ENCODE measurements around the gene GTPBP6. TPM values are rescaled to one million over a fixed set of nuclear protein-coding genes. Genes with fewer than 3 reads are reported as not detected.

The GTPBP6 gene
- polyA plus RNA-seq, 1 of the 3 experiments (the other 2 are of a cell fraction) = 47.3 TPM

GRCh38 chrX:292900-293897 lies 25.4 kb downstream of the GTPBP6 start:
- no peaks in the 10 kb centered on the region for H3K4me1 ChIP-seq (ENCODE audit: control insufficient read depth in 1 of 2, insufficient read depth in 2 of 2, low read depth in 1 of 2, low read length in 1 of 2)
- no peaks in the 10 kb centered on the region for H4K20me1 ChIP-seq (ENCODE audit: insufficient read depth)
- no peak overlapping the region for H3K4me3 ChIP-seq (ENCODE audit: low read depth in 2 of 2, low read length in 1 of 2)
- no peak overlapping the region for H3K4me2 ChIP-seq
- CTCF ChIA-PET = no interaction called here
- no peaks in the 10 kb centered on the region for H3K9me3 ChIP-seq
- H3K27ac ChIP-seq (ENCODE audit: low read depth in 2 of 2, low read length in 1 of 2) = no peak overlapping the region
- no peak overlapping the region for H3K9ac ChIP-seq
- TF ChIP-seq NFIC (IDR thresholded peaks at IDR 0.05; ENCODE audit: borderline replicate concordance) (no peak), CHD2 (IDR thresholded peaks at IDR 0.05; ENCODE audit: low read length, partially characterized antibody) (no peak), PBX3 (IDR thresholded peaks at IDR 0.05) (no peak), ZBTB33 (IDR thresholded peaks at IDR 0.05; ENCODE audit: borderline replicate concordance, low read depth) (no peak), MXI1 (IDR thresholded peaks at IDR 0.05; ENCODE audit: low read depth, low read length) (no peak), TCF12 (IDR thresholded peaks at IDR 0.05) (no peak), SMC3 (IDR thresholded peaks at IDR 0.05; ENCODE audit: low read depth, low read length) (no peak), FOSL2 (IDR thresholded peaks at IDR 0.05; ENCODE audit: borderline replicate concordance, low read depth) (no peak), POLR2AphosphoS5 (IDR thresholded peaks at IDR 0.05; ENCODE audit: low read depth, low read length) (no peak), IRF3 (IDR thresholded peaks at IDR 0.05; ENCODE audit: low read depth, low read length) (no peak), EP300 (IDR thresholded peaks at IDR 0.05; ENCODE audit: borderline replicate concordance in 1 of 2, low read depth in 1 of 2, low read length in 1 of 2) (no peak), RFX5 (IDR thresholded peaks at IDR 0.05; ENCODE audit: low read length) (no peak), RAD21 (IDR thresholded peaks at IDR 0.05; ENCODE audit: low read length) (no peak), USF1 (IDR thresholded peaks at IDR 0.05; ENCODE audit: borderline replicate concordance, low read depth) (no peak)
- WGBS (ENCODE audit: low lambda C conversion rate) = 96% methylated on average over 47 of the region's 47 CpGs
- no peak for DNase-seq
- no peaks in the 10 kb centered on the region for H3K27me3 ChIP-seq (ENCODE audit: insufficient read depth)
- no peaks in the 10 kb centered on the region for H3F3A ChIP-seq (replicated peaks; ENCODE audit: insufficient read depth)
- peaks cover 5 to 16% of the 10 kb centered on the region in 2 experiments for H3K36me3 ChIP-seq (replicated peaks in 1 of 2; ENCODE audit: control insufficient read depth in 1 of 2, insufficient read depth in 2 of 2, low read length in 1 of 2)
- no peaks in the 10 kb centered on the region for H3K79me2 ChIP-seq (ENCODE audit: insufficient read depth)
- no peaks in the 10 kb centered on the region for H3K9me2 ChIP-seq
- POLR2A ChIA-PET = no interaction called here
- no peak overlapping the region for H2AFZ ChIP-seq (ENCODE audit: low read depth)
